ENCODE data around the gene PKIB.

DNA sequence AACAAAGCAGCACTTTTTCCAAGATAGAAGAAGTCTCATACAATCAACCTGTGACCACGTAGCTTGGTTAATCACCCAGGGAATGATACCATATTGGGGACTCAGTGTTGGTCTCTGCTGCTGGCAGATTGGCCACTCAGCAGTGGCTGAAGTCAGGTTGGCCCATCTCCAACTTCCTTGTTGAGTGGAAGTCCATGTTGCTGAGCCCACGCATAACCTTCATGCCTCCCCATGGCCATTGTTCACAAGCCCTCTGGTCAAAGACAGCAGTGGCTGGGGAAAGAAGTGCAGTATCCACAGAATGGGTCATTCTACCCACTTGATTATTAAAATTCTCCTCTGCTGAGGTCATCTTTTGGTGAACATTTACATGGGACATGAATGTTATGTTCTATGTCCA lies 38.5 kb downstream of the PKIB start:
- TF ChIP-seq, protein P1, sequence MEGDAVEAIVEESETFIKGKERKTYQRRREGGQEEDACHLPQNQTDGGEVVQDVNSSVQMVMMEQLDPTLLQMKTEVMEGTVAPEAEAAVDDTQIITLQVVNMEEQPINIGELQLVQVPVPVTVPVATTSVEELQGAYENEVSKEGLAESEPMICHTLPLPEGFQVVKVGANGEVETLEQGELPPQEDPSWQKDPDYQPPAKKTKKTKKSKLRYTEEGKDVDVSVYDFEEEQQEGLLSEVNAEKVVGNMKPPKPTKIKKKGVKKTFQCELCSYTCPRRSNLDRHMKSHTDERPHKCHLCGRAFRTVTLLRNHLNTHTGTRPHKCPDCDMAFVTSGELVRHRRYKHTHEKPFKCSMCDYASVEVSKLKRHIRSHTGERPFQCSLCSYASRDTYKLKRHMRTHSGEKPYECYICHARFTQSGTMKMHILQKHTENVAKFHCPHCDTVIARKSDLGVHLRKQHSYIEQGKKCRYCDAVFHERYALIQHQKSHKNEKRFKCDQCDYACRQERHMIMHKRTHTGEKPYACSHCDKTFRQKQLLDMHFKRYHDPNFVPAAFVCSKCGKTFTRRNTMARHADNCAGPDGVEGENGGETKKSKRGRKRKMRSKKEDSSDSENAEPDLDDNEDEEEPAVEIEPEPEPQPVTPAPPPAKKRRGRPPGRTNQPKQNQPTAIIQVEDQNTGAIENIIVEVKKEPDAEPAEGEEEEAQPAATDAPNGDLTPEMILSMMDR (IDR thresholded peaks at IDR 0.05; ENCODE audit: borderline replicate concordance, extremely low read depth, low read length, poor library complexity, severe bottlenecking): no peak
- TF ChIP-seq EZH2 (IDR thresholded peaks at IDR 0.05; ENCODE audit: borderline replicate concordance, low read depth, low read length, severe bottlenecking): no peak

All from DND-41 (cell line).